Choroid plexus epithelial cell (primary cell): Measurements from ENCODE around the gene STK38L.

Source experiments
- DNase-seq: peaks from one replicate; pipeline ENCODE4 v3.0.0-alpha.2; 2010; ENCODE audit warnings: low read depth
- H3K4me3 ChIP-seq: 2 replicates; pipeline ENCODE4 v1.5.1; 2011; ENCODE audit warnings: low read depth, mild to moderate bottlenecking, control low read depth, low read length, moderate library complexity
- TF ChIP-seq, protein P1 (sequence below): conservative IDR thresholded peaks from 2 replicates; pipeline ENCODE4 v1.5.1; 2011; ENCODE audit warnings: low read depth, mild to moderate bottlenecking, control low read depth, inconsistent platforms, low read length, moderate library complexity

The STK38L gene

DNA sequence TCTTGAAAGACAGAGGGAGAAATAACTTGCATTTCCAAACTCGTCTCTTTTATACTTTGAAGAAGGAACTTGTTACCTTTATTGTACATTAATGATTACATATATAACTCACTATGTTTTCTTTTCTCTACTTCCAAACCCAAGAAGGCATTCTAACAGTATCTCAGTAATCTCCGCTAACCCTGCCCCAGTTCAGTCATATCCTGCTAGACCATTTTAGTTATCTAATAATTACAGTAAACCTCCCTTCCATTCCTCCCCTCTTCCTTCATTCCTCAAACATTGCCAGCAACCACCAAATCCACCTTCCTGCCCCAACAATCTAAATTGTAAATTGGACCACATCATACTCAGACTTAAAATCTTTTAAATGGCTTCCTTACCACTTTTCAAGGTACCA, 30.6 kb downstream of the STK38L start:
- TF ChIP-seq, protein P1, sequence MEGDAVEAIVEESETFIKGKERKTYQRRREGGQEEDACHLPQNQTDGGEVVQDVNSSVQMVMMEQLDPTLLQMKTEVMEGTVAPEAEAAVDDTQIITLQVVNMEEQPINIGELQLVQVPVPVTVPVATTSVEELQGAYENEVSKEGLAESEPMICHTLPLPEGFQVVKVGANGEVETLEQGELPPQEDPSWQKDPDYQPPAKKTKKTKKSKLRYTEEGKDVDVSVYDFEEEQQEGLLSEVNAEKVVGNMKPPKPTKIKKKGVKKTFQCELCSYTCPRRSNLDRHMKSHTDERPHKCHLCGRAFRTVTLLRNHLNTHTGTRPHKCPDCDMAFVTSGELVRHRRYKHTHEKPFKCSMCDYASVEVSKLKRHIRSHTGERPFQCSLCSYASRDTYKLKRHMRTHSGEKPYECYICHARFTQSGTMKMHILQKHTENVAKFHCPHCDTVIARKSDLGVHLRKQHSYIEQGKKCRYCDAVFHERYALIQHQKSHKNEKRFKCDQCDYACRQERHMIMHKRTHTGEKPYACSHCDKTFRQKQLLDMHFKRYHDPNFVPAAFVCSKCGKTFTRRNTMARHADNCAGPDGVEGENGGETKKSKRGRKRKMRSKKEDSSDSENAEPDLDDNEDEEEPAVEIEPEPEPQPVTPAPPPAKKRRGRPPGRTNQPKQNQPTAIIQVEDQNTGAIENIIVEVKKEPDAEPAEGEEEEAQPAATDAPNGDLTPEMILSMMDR, result no peak
- H3K4me3 ChIP-seq, result no peak overlapping the region

DNA sequence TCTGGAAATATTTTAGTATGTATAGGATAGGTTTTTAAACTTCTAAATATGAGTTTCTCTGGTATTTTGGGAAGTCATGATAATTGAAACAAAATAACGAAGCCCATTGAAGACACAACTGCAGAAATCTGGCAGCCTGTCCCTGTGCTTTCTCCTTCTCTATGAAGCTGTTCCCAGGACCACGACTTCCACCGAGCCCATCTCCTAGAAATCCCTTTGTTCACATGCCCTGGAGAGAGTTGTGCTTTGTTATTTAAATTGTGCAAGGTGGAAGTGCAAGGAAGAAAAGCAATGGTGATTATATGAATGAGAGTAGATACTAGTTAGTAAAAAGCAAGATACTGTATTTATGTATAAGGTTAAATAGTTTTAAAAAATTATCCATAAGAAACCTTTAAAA, 32.2 kb downstream of the STK38L start:
- H3K4me3 ChIP-seq, result no peak overlapping the region
- TF ChIP-seq, protein P1, result no peak
- DNase-seq, result no peak

More for the DNA sequence above, 30.6 kb downstream of the STK38L start:
- DNase-seq, result no peak

DNA sequence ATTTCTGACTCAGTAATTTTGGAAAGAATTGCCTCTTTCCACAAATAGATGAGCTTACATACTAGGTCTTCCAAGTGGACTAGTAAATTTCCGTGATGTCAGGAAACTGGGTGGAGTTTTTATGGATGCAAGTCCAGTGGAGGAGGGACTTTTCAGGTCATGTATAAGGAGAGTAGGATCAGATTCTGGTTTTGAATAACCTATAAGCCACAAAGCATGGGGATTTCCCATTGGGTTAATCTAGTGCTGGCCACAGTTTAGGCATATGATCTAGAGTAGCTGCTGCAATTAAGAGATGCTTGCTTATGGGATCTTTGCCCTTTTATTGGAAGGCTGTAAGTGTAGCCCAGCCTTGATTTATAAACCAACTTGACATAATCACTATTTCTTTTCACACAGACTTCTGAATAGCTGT, 33.8 kb downstream of the STK38L start:
- peak; percentile 91 for DNase-seq
- TF ChIP-seq, protein P1, result no peak
- H3K4me3 ChIP-seq, result no peak overlapping the region

DNA sequence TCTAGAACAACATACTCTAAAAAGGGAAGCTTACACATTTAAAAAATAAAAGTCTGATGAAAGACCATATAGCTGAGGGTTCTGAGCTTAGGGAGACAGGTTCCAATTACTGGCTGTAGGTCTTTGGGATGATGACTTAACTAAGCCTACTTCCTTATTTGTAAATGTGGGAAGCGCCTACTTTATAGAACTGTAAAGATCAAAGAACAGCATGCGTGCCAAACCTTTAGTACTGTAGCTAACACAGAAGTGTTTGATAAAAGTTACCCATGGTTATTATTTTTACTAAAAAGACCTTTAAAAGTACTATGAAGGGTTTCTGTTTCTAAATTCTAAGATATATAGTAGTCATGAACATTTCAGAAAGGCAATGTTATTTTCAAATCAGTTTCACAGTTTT, 35.7 kb downstream of the STK38L start:
- H3K4me3 ChIP-seq, result no peak overlapping the region
- TF ChIP-seq, protein P1, result no peak
- DNase-seq, result no peak

DNA sequence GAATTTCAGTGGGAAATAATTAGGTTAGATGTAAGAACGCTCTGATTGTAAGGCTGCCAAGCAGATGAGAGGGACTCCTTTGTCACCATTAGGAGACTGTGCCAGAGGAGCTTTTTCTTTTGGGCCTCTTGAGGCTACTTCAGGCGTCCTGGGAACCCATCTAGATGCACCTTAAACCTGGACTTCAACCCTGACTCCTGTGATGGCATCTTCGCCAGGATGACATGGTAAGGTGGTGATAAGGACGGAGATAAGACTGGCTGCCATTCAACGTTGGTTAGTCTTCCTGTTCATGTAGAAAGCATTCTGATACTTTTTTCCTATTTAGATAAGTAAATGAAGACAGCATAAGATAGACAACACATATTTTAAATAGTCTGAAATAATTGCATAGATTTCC, 36.3 kb downstream of the STK38L start:
- TF ChIP-seq, protein P1, result no peak
- DNase-seq, result no peak
- H3K4me3 ChIP-seq, result no peak overlapping the region

DNA sequence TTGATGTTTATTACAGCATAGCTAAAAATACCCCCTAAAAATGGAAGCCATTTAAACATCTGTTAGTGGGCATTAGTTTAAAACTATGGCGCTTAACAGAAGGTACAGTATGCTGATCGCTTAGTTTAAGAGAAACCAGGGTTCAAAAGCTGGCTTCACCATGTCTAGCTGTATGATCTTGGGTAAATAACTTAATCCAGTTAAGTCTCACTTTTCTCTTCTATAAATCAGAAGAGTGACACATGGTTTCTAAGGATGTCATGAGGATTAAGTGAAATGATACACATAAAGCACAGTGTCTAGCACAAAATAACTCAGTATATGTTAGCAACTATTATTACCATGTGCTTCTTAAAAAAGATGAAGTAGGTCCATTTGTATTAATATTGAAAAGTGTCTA, 38.7 kb downstream of the STK38L start:
- DNase-seq, result no peak
- TF ChIP-seq, protein P1, result no peak
- no peak overlapping the region for H3K4me3 ChIP-seq

DNA sequence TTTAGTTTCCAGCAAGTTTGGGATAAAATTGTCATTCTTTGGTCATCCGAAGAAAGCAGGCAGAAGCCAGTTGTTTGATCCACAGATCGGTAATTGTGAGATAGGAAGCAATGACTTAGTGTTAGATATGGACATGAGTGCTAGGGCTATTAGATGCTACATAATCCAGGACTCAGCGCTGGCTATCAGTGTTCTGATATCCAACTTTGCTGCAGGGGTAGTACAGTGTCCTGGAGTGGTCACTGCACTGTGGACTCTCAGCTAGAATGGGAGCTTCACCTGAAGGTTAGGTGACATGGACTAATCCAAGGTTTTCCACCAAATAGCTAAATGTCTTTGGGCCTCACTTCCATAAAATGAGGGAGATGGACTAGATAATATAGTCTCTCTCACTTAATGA, 39.9 kb downstream of the STK38L start:
- H3K4me3 ChIP-seq, result no peak overlapping the region
- TF ChIP-seq, protein P1, result no peak
- DNase-seq, result no peak
